ENCODE data around the gene EPS8.

Gene EPS8

GRCh38 chr12:15687583-15687982 lies 101.6 kb downstream of the EPS8 start:
- DNase-seq = no peak

GRCh38 chr12:15684896-15685658 lies 104.1 kb downstream of the EPS8 start:
- no peak for DNase-seq

- no peak for DNase-seq
Measured at GRCh38 chr12:15682826-15683225, 106.4 kb downstream of the EPS8 start.

GRCh38 chr12:15679151-15679550 lies 110.0 kb downstream of the EPS8 start:
- no peak for DNase-seq

- DNase-seq = no peak
Measured at GRCh38 chr12:15677726-15678201, 111.4 kb downstream of the EPS8 start.

DNA sequence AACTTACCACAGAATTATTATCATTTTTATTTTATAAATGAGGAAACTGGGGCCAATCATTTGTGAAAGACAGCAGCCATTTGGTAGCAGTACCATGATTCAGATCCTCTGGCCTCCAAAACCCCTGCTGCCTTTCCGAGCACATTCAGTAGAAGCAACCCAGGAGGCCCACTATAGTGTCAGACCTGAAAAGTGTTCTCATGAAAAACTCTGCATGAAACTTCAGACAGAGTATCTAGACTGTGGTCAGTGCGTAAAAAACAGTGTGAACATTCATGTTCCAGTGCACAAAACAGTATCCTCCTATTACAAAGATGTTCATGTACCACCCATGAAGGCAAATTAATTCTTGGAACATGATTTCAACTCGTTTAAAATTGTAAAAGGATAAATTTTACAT lies 112.0 kb downstream of the EPS8 start:
- no peak for DNase-seq

DNA sequence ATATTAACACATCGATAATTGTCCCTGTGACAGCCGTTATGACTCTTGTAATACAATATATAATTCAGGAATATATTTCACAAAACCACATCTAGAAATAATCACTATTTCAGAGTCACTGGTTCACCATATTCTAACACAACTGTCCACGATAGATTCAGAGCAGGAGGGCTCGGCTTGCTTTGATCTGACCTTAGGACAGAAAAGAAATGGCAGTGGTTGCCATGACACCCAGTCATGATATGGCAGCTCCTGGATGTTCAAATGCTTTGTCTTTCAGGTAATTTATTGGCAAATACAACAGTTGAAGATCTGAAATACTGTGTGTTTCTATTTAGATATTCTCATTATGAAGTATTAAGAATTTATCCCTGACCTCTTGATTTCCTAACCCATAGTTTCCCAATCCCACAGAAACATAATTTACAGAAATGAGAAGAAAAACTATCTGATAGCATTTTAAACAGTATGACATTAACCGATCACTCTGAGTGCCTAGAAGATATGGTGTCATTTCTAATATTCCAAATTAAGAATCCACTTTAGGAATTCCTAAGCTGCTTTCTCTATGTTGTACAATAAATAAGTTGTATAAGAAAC lies 116.4 kb downstream of the EPS8 start:
- DNase-seq = no peak

- DNase-seq = no peak
Measured at GRCh38 chr12:15670756-15671155, 118.4 kb downstream of the EPS8 start.

- DNase-seq = no peak
Measured at GRCh38 chr12:15669256-15669948, 119.8 kb downstream of the EPS8 start.

DNA sequence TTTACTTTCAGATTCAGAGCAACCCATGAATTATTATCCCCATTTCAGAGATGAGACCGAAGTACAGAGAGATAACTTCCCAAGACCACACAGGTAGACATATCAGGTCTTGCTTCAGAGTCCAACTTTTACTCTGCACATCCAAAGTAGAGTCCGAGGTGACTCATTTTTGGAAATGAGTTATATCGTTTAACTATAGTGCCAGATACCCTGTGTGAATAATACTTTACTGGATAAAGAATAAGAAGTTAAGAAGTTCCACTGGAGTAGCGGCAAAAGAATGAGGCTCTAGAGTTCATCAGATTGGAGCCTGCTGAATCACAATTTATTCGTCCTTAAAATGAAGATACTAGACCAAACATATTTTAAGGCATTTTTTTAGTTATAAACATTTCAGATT lies 124.7 kb downstream of the EPS8 start:
- DNase-seq = no peak

- DNase-seq = no peak
Measured at GRCh38 chr12:15662983-15663659, 126.1 kb downstream of the EPS8 start.

DNA sequence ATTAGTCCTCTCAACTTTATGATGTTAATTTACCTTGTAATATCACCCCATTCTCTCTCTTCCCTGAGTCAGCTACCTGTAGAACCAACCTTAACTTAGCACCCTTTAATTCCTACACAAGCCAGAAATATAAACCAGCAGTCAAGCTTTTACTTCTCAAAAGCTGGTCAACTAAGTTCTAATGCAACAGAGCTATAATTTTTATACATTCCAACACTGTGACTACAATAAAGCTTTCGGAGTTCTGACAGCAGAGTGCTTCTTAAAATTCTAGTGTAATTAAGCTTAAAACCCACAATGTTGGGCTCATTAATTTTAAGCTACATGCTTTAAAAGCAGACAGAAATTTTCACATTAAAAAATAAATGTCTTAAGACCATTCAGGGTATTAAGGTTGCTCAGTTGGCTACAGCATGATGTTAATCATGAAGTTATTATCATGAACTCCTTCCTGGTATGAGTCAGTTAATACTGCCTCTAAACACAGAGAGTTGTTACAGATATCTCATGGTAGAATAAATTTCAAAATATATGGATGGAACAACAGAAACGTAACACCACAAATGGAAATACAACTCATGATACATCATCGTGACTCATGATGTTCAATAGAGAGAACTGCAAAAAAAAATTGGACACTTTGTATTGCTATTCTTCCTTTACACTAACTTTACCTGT lies 126.7 kb downstream of the EPS8 start:
- DNase-seq = no peak

DNA sequence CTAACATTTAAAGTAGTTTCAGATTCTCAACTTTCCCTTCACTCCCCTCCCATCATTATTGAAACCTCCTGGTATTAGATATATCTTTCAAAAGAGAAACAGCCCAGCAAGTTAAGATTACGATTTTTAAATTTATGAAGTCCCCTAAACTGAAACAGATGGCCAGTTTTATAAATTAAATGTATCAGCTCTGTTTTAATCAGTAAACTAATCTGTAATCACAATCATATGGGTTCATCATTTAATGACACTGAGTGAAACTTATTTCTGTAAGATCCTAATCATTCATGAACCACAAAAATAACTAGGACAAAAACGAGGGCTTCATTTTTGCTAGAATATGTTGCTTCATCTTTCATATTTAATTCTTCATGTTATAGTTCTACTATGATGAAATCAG lies 137.8 kb downstream of the EPS8 start:
- DNase-seq = no peak

DNA sequence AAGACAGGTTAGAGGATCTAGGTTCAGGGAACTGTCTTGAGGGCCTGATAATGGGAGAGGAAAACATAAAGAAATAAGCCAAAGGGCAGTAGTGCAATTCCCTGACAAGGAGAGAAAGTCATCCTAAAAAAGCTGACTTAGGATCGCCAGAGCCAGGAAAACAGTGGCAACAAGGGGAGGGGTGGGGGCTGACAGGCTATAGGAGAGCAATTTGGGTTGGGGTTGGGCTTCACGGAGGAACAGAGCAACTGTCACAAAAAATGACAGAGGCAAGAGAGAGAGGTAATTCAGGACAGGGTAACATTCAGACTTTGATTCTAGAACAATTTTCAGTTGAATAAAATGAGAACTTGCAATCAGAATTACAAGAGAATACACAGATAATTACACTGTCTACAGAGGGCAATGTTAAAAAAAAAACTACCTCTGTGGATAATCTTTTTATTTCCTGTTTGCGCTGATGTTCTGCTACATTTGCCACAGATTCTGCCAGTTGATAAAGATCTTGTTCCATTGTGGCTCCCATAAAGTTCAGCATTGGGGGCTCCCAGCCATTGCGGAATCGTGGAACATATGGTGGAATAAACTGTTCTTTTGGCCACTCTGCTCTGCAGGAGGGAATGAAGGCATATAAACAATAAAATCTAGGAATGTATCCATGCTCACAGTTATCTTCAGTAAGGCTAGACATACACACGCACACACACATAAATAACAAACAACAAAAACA lies 138.6 kb downstream of the EPS8 start:
- no peak for DNase-seq

- DNase-seq = no peak
Measured at GRCh38 chr12:15649347-15649746, 139.8 kb downstream of the EPS8 start.

GRCh38 chr12:15648558-15648957 lies 140.6 kb downstream of the EPS8 start:
- no peak for DNase-seq

DNA sequence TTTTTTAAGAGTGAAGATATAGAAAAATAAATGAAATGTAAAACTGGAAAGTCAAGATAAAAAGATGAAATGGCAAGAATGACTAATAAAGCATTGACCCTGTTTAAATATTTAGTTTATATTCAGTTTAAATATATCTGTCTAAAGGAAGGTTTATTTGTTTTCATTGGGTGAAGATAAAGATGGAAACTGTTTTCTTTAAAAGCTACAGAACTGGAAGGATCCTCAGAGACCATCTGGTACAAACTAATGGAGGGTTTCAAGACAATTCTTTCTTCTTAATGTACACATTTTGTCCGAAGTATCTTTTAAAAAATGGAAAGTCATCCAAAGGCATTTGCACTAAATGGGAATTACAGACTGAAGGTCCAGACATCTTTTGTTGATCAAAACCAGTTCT lies 142.6 kb downstream of the EPS8 start:
- DNase-seq = no peak

DNA sequence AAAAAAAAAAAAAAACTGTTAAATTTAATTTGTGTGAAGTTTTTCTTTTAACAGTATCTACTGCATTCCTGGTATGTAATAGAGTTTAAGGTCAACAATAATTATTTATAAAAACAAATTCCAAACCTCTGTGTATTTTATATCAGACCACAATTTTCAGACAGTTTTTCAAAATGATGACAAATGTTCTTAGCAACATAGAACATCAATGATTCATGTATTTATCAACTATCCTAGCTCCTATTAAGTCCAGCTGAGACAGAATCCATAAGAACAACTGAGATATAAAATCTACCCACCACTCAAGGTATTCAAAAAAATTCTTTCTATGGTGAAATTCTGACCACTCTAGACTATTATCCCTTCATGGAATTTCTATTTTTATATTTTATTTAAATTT lies 144.5 kb downstream of the EPS8 start:
- no peak for DNase-seq

DNA sequence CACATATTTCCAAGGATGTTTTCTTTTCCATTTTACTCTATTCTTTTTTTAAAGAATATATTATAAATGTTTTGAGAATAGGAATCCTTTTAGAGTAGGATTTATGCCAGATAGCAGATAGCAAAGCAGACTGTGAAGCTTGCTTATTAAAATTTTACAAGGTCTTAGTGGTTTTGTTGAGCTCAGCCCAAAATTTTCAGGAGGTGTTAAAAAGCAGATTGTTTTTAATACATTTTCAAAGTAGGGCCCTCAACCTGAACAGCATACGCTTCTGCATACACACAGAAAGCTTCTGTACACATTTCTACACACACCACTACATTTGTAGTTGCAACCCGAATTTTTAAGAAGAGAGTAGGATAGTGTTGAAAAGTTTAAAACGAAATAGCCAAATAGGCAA lies 151.0 kb downstream of the EPS8 start:
- DNase-seq = no peak

GRCh38 chr12:15636060-15636890 lies 152.9 kb downstream of the EPS8 start:
- no peak for DNase-seq

- DNase-seq = no peak
Measured at GRCh38 chr12:15634010-15634683, 155.0 kb downstream of the EPS8 start.

All from stimulated activated naive CD4-positive, alpha-beta T cell (primary cell).